Left ventricle myocardium inferior (tissue), 1 donor: ENCODE data around the gene ACOXL. TPM values are rescaled to one million over a fixed set of nuclear protein-coding genes. Genes with fewer than 3 reads are reported as not detected.

ENCODE experiments used
- DNase-seq: peaks from one replicate; pipeline ENCODE4 v3.0.0-alpha.2; 2020
- H3K27ac ChIP-seq: fragments of 200-600 bp; replicated peaks from 2 replicates; pipeline ENCODE4 v1.8.0; 2021
- H3K27me3 ChIP-seq: fragments of 200-600 bp; 2 replicates; pipeline ENCODE4 v1.8.0; 2021; ENCODE audit warnings: low read depth
- H3K36me3 ChIP-seq: fragments of 200-600 bp; 2 replicates; pipeline ENCODE4 v1.8.0; 2021
- H3K4me1 ChIP-seq: fragments of 200-600 bp; 2 replicates; pipeline ENCODE4 v1.8.0; 2021
- H3K4me3 ChIP-seq: fragments of 200-600 bp; 2 replicates; pipeline ENCODE4 v1.8.0; 2021; ENCODE audit warnings: mild to moderate bottlenecking, moderate library complexity
- H3K9me3 ChIP-seq: fragments of 200-600 bp; replicated peaks from 2 replicates; pipeline ENCODE4 v1.8.0; 2021
- intact Hi-C: fragments of 100-400 bp; cut with micrococcal nuclease; formaldehyde crosslinking; loops from one replicate; pipeline ENCODE4 v1.11.0; 2022
- total RNA-seq: library from RNA; stranded (reverse); fragmentation: NEBNext Ultra II Directional; extraction: Animal tissue kit (Norgen Biotek cat#: 25700); gene quantifications from one replicate; pipeline ENCODE4 v1.2.1, GENCODE V29; 2021
- TF ChIP-seq, protein P1 (sequence below): fragments of 200-600 bp; IDR thresholded peaks from 2 replicates; pipeline ENCODE4 v1.8.0; 2021; ENCODE audit warnings: antibody characterized with exemption, mild to moderate bottlenecking, borderline replicate concordance
- donor health status: DM: no; HTN: yes; CAD: no; lungs with severe emphysema.

Gene ACOXL
- total RNA-seq, 1 donor from 2014 or later, result not detected

DNA sequence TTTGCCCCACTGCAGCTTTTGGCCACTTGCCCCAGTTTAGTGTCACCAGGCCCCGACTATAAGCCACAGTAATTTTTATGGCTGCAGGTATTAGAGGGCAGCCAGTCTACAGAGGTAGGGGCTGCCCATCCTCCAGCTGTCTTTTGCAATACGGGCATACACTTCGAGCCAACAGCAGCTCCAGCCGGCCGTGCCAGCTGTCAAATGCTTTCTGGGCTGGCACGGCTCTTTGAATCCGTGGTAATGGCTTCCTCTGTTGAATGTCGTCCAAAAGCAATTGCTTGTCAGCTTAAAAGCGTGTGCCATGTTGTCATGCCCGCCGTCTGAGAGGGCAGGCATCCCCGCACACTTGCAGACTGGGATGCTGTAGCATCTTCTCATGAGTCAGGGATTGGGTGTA lies 429.6 kb downstream of the ACOXL start:
- H3K9me3 ChIP-seq, result no peaks in the 10 kb centered on the region
- TF ChIP-seq, protein P1, sequence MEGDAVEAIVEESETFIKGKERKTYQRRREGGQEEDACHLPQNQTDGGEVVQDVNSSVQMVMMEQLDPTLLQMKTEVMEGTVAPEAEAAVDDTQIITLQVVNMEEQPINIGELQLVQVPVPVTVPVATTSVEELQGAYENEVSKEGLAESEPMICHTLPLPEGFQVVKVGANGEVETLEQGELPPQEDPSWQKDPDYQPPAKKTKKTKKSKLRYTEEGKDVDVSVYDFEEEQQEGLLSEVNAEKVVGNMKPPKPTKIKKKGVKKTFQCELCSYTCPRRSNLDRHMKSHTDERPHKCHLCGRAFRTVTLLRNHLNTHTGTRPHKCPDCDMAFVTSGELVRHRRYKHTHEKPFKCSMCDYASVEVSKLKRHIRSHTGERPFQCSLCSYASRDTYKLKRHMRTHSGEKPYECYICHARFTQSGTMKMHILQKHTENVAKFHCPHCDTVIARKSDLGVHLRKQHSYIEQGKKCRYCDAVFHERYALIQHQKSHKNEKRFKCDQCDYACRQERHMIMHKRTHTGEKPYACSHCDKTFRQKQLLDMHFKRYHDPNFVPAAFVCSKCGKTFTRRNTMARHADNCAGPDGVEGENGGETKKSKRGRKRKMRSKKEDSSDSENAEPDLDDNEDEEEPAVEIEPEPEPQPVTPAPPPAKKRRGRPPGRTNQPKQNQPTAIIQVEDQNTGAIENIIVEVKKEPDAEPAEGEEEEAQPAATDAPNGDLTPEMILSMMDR, result no peak
- H3K36me3 ChIP-seq, result peaks cover 10% of the 10 kb centered on the region
- no peak overlapping the region for H3K4me3 ChIP-seq
- peak overlapping the region; percentile 67 for H3K27ac ChIP-seq
- DNase-seq, result peak; percentile 62
- H3K27me3 ChIP-seq, result no peaks in the 10 kb centered on the region
- intact Hi-C loops, result no loop called here
- peaks cover 50% of the 10 kb centered on the region for H3K4me1 ChIP-seq

DNA sequence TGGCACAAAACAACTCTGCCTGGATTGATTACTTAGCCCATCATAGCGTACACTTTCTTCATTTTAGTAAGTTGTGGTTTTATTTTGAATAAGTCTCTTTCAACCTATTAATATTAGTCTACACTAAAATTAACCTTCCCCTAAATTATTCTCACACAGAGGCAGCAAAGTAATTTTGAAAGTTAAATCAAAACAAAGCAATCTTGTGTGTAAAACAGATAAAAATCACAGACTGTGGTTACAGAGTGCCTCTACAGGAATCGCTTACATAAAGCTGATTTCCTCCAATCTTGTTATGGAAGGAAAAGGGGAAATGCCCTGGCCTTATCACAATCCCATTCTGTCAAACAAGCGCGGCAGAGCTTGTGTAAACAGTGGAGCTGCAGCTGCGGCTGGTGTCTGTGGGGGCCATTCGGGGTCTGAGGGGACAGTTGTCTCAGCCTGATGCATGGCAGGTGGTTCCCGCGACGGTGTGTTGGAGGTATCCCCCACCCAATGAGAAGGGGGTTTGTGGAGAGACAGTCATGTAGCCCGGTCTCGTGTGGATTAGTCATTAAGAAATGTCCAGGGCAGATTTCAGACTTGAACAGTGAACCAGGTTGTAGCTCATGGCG lies 430.5 kb downstream of the ACOXL start:
- H3K27ac ChIP-seq, result no peak overlapping the region
- H3K36me3 ChIP-seq, result peaks cover 10% of the 10 kb centered on the region
- H3K27me3 ChIP-seq, result no peaks in the 10 kb centered on the region
- no peak overlapping the region for H3K4me3 ChIP-seq
- no peak for DNase-seq
- peaks cover 50% of the 10 kb centered on the region for H3K4me1 ChIP-seq
- TF ChIP-seq, protein P1, result no peak
- intact Hi-C loops, result no loop called here
- H3K9me3 ChIP-seq, result no peaks in the 10 kb centered on the region

DNA sequence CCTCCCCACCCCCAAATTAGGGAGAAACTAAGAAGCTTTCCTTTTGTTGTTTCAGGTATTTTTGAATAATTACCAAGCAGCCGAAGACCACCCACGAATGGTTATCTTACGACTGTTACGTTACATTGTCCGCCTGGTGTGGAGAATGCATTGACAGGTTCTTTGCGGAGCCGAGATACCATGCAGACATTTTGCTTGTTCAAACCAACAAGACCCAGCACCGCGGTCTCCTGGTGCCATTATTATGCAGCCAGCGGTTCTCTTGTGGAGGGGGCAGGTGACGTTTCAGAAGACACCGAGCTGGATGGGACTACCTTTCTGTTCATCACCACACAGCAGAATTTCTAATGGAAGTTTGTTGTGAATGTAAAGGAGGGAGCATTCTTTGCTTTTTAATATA lies 431.7 kb downstream of the ACOXL start:
- intact Hi-C loops, result no loop called here
- TF ChIP-seq, protein P1, result no peak
- H3K4me1 ChIP-seq, result peaks cover 56% of the 10 kb centered on the region
- no peaks in the 10 kb centered on the region for H3K27me3 ChIP-seq
- H3K36me3 ChIP-seq, result peaks cover 10% of the 10 kb centered on the region
- no peak overlapping the region for H3K27ac ChIP-seq
- DNase-seq, result no peak
- H3K4me3 ChIP-seq, result no peak overlapping the region
- H3K9me3 ChIP-seq, result no peaks in the 10 kb centered on the region

DNA sequence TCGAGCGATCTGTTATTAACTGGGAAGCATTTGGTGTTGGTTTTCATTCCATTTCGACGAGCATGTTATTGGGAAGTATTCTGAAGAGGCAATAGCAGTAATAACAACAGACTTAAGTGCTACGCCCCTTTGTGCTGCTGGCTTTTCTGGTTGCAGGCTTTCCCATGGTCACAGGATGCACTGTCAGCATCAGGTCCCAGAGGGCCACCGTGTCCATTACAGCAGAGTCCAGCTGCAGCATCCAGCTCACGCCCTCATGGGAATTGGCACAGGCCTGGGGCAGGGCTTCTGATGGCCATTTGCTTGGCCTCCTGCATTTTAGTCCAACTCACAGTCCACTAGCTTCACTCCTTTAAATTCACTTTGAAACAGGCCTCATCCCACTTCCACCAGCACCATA lies 432.7 kb downstream of the ACOXL start:
- TF ChIP-seq, protein P1, result no peak
- peak overlapping the region; percentile 9 for H3K27ac ChIP-seq
- H3K4me1 ChIP-seq, result peaks cover 48% of the 10 kb centered on the region
- peaks cover 10% of the 10 kb centered on the region for H3K36me3 ChIP-seq
- no peaks in the 10 kb centered on the region for H3K9me3 ChIP-seq
- H3K4me3 ChIP-seq, result no peak overlapping the region
- DNase-seq, result peak; percentile 62
- no peaks in the 10 kb centered on the region for H3K27me3 ChIP-seq
- intact Hi-C loops, result no loop called here

DNA sequence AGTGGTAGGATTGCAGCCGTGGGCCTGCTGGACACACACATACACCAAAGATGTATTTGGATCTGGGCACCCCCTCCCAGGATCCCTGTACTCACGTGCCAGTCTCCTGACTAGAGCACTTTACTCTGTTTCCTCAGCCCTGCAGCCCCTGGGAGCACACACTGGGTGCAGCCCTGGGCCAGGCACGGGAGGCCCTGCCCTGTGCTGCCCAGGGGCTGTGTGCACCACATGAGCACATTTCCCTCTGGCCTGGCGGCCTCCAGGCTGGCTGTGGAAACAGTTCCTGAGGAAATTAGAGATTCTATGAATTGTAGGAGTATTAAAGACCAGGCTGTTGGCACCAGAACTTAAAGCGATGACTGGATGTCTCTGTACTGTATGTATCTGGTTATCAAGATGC lies 433.7 kb downstream of the ACOXL start:
- H3K9me3 ChIP-seq, result no peaks in the 10 kb centered on the region
- H3K27me3 ChIP-seq, result no peaks in the 10 kb centered on the region
- peaks cover 40% of the 10 kb centered on the region for H3K4me1 ChIP-seq
- DNase-seq, result no peak
- H3K36me3 ChIP-seq, result peaks cover 10% of the 10 kb centered on the region
- intact Hi-C loops, result no loop called here
- H3K4me3 ChIP-seq, result no peak overlapping the region
- H3K27ac ChIP-seq, result no peak overlapping the region
- TF ChIP-seq, protein P1, result no peak
